ENCODE data around the gene GRIPAP1. TPM values are rescaled to one million over a fixed set of nuclear protein-coding genes. Genes with fewer than 3 reads are reported as not detected.

GRIPAP1 gene
- total RNA-seq, 5 donors from 2014 or later (not counting 1 experiment from before 2014, with no cell fraction given), result 85.2 to 123 (median 104) TPM

DNA sequence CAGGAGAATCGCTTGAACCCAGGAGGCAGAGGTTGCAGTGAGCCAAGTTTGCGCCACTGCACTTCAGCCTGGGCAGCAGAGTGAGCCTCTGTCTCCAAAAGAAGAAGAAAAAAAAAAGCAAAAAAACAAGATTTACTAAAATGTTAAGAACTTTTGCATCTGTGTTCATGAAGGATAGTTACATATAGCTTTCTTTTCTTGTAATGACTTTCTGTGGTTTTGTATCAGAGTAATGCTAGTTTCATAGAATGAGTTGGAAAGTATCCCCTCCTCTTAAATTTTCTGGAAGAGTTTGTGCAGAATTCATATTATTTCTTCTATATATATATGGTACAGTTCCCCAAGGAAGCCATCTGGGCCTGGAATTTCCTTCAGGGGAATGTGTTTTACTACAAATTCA lies 17.0 kb upstream of the GRIPAP1 start:
- no peaks in the 10 kb centered on the region for H3K4me1 ChIP-seq (ENCODE audit: control insufficient read depth in 1 of 2, extremely low read depth in 1 of 2, insufficient read depth in 2 of 2, low read length in 2 of 2)
- no peak overlapping the region for H3K4me3 Mint-ChIP-seq
- no peak for ATAC-seq (replicated peaks in 1 of 4)
- no peaks in the 10 kb centered on the region for H3K36me3 Mint-ChIP-seq
- CTCF ChIA-PET, result no interaction called here
- H3K4me1 Mint-ChIP-seq, result no peaks in the 10 kb centered on the region
- H3K9me3 Mint-ChIP-seq, result no peaks in the 10 kb centered on the region
- no peak overlapping the region for H3K27ac Mint-ChIP-seq
- no peaks in the 10 kb centered on the region for H3K36me3 ChIP-seq (ENCODE audit: control insufficient read depth in 2 of 2, extremely low read depth in 1 of 2, insufficient read depth in 1 of 2, low read length in 1 of 2)
- no peaks in the 10 kb centered on the region for H3K27me3 Mint-ChIP-seq
- no peak for DNase-seq
- H3K27me3 ChIP-seq (replicated peaks in 1 of 2; ENCODE audit: control insufficient read depth in 2 of 2, extremely low read depth in 1 of 2, insufficient read depth in 2 of 2, low read length in 1 of 2), result no peaks in the 10 kb centered on the region
- no peak overlapping the region for H3K27ac ChIP-seq (ENCODE audit: low read length)
- no peaks in the 10 kb centered on the region for H3K9me3 ChIP-seq
- WGBS (ENCODE audit: insufficient coverage), result no CpG with 5 or more reads among the region's 2 CpGs
- POLR2A ChIA-PET, result interaction anchor here in 1 of 2 donors (0.6 kb wide), 1 partner anchor 91 kb away, joined by 3 read pairs; no protein-coding TSS in a partner anchor
- H3K4me3 ChIP-seq (ENCODE audit: control insufficient read depth in 1 of 2, extremely low read depth in 1 of 2, low read length in 1 of 2), result no peak overlapping the region

DNA sequence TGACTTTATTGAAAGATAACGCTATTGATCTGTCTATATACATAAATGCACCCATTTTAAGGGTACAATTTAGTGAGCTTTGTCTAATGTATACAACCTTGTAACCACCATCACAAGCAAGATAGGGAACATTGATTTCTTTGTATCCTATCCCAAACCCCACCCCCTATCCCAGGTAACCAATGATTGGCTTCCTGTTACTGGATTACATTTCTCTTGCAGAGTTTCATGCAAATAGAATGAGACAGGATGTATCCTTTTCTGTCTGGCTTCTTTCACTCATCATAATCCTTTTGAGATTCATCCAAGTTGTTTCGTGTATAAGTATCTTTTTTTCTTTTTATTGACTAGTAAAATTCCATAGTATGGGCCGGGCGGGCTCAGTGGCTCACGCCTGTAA lies 1.6 kb upstream of the GRIPAP1 start:
- Mint-ChIP-seq H3K9me3 (no peaks in the 10 kb centered on the region), H3K27ac (peak overlapping the region in 1 of 2 donors; percentile 46), H3K27me3 (no peaks in the 10 kb centered on the region), H3K36me3 (peaks cover 1% of the 10 kb centered on the region), H3K4me1 (peaks cover 13 to 24% (median 24%) of the 10 kb centered on the region in 3 donors), H3K4me3 (peak overlapping the region in 1 of 3 donors; percentile 54)
- H3K27me3 ChIP-seq (replicated peaks in 1 of 2; ENCODE audit: control insufficient read depth in 2 of 2, extremely low read depth in 1 of 2, insufficient read depth in 2 of 2, low read length in 1 of 2), result no peaks in the 10 kb centered on the region
- peaks cover 0 to 23% of the 10 kb centered on the region in 2 experiments for H3K4me1 ChIP-seq (ENCODE audit: control insufficient read depth in 1 of 2, extremely low read depth in 1 of 2, insufficient read depth in 2 of 2, low read length in 2 of 2)
- ChIA-PET CTCF (no interaction called here), POLR2A (no interaction called here)
- DNase-seq (no peak), ATAC-seq (replicated peaks in 1 of 4) (no peak)
- whole genome bisulfite sequencing (ENCODE audit: insufficient coverage), result no CpG with 5 or more reads among the region's 5 CpGs
- no peak overlapping the region for H3K27ac ChIP-seq (ENCODE audit: low read length)
- no peaks in the 10 kb centered on the region for H3K9me3 ChIP-seq
- peaks cover 0 to 5% of the 10 kb centered on the region in 2 donors for H3K36me3 ChIP-seq (ENCODE audit: control insufficient read depth in 2 of 2, extremely low read depth in 1 of 2, insufficient read depth in 1 of 2, low read length in 1 of 2)
- no peak overlapping the region for H3K4me3 ChIP-seq (ENCODE audit: control insufficient read depth in 1 of 2, extremely low read depth in 1 of 2, low read length in 1 of 2)

DNA sequence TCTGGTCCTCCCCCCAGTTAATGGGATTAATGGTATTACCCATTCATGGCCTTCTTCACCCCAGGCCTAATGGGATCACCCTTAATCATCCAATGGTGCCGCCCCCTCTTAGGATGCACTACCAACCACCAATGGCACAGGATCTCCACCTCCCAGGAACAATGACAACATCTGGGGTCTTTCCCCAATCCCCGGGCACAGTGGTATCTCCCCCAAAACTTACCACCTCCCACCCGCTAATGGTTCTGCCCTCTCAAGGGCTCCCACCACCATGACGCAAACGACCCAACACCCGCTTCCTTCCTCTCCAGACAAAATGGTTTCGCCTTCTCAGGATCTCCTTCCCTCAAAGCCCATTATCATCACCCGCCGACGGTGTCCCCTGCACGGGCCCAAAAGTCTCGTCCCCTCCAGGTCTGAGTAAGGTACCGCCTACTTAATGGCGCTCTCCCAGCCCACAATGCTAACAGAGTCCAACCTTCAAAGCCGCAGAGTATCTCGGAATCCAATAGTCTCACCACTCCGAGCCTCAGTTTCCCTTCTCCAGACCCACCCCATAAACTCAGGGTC lies 458 bp downstream of the GRIPAP1 start:
- peak; percentile 22 to 55 (median 37) for ATAC-seq (replicated peaks in 1 of 4)

DNA sequence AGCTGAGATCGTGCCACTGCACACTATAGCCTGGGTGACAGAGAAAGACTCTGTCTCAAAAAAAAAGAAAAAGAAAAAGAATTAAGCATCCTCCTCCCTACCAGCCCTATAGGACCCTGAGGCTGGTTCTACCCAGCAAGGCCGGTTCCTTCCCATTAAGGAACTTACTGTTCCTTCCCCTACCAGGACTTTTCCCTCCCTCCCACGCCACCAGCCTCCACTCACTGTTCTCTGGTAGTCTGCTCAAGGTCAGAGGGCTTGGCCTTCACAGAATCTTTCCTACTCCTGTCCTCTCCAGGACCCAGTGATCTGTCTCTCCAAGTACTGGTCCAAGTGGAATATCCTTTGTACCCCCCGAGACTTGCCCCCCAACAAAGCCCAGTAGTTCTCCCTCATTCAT lies 1.4 kb downstream of the GRIPAP1 start:
- CTCF ChIA-PET, result interaction anchor here in 1 of 2 donors (0.7 kb wide), 1 partner anchor 326 kb away, joined by 3 read pairs; no protein-coding TSS in a partner anchor
- peaks cover 0 to 32% of the 10 kb centered on the region in 2 donors for H3K36me3 ChIP-seq (ENCODE audit: control insufficient read depth in 2 of 2, extremely low read depth in 1 of 2, insufficient read depth in 1 of 2, low read length in 1 of 2)
- no peak overlapping the region for H3K27ac ChIP-seq (ENCODE audit: low read length)
- DNase-seq, result no peak
- no peak overlapping the region for H3K27ac Mint-ChIP-seq
- H3K9me3 ChIP-seq, result no peaks in the 10 kb centered on the region
- H3K4me3 Mint-ChIP-seq, result peak overlapping the region; percentile 97 to 99 (median 98)
- peaks cover 25 to 43% (median 29%) of the 10 kb centered on the region in 3 donors for H3K4me1 Mint-ChIP-seq
- ATAC-seq (replicated peaks in 1 of 4), result no peak
- peaks cover 0 to 5% of the 10 kb centered on the region in 2 donors for H3K27me3 Mint-ChIP-seq
- peaks cover 21% of the 10 kb centered on the region for H3K36me3 Mint-ChIP-seq
- POLR2A ChIA-PET, result interaction anchor here in 1 of 2 donors (0.7 kb wide), 1 partner anchor 41 kb away, joined by 11 read pairs; no protein-coding TSS in a partner anchor
- no CpG with 5 or more reads among the region's 4 CpGs for WGBS (ENCODE audit: insufficient coverage)
- peaks cover 0 to 23% of the 10 kb centered on the region in 2 experiments for H3K4me1 ChIP-seq (ENCODE audit: control insufficient read depth in 1 of 2, extremely low read depth in 1 of 2, insufficient read depth in 2 of 2, low read length in 2 of 2)
- H3K27me3 ChIP-seq (replicated peaks in 1 of 2; ENCODE audit: control insufficient read depth in 2 of 2, extremely low read depth in 1 of 2, insufficient read depth in 2 of 2, low read length in 1 of 2), result no peaks in the 10 kb centered on the region
- no peak overlapping the region for H3K4me3 ChIP-seq (ENCODE audit: control insufficient read depth in 1 of 2, extremely low read depth in 1 of 2, low read length in 1 of 2)
- no peaks in the 10 kb centered on the region for H3K9me3 Mint-ChIP-seq

More for the DNA sequence above, 458 bp downstream of the GRIPAP1 start:
- peak in 33 of 35 experiments; percentile 8 to 79 (median 61) for DNase-seq
- POLR2A ChIA-PET, result interaction anchor here (0.7 to 1.6 kb wide), 5 partner anchors 43 to 351 kb away, joined by 3 to 8 read pairs (median 5); no protein-coding TSS in a partner anchor
- no peaks in the 10 kb centered on the region for H3K27me3 ChIP-seq (replicated peaks in 1 of 2; ENCODE audit: control insufficient read depth in 2 of 2, extremely low read depth in 1 of 2, insufficient read depth in 2 of 2, low read length in 1 of 2)
- CTCF ChIA-PET, result interaction anchor here in 1 of 2 donors (0.8 to 0.9 kb wide), 2 partner anchors 42 to 462 kb away, joined by 3 read pairs; no protein-coding TSS in a partner anchor
- H3K36me3 ChIP-seq (ENCODE audit: control insufficient read depth in 2 of 2, extremely low read depth in 1 of 2, insufficient read depth in 1 of 2, low read length in 1 of 2), result peaks cover 0 to 25% of the 10 kb centered on the region in 2 donors
- peaks cover 25 to 42% (median 29%) of the 10 kb centered on the region in 3 donors for H3K4me1 Mint-ChIP-seq
- H3K4me1 ChIP-seq (ENCODE audit: control insufficient read depth in 1 of 2, extremely low read depth in 1 of 2, insufficient read depth in 2 of 2, low read length in 2 of 2), result peaks cover 0 to 23% of the 10 kb centered on the region in 2 experiments
- no peaks in the 10 kb centered on the region for H3K9me3 ChIP-seq
- H3K27ac Mint-ChIP-seq, result peak overlapping the region; percentile 94 to 95
- peak overlapping the region; percentile 95 for H3K27ac ChIP-seq (ENCODE audit: low read length)
- peaks cover 19% of the 10 kb centered on the region for H3K36me3 Mint-ChIP-seq
- peaks cover 0 to 5% of the 10 kb centered on the region in 2 donors for H3K27me3 Mint-ChIP-seq
- H3K9me3 Mint-ChIP-seq, result no peaks in the 10 kb centered on the region
- WGBS (ENCODE audit: insufficient coverage), result under 1% methylated on average over 16 of the region's 17 CpGs
- H3K4me3 ChIP-seq (ENCODE audit: control insufficient read depth in 1 of 2, extremely low read depth in 1 of 2, low read length in 1 of 2), result peak overlapping the region; percentile 84 to 96
- H3K4me3 Mint-ChIP-seq, result peak overlapping the region; percentile 97 to 99 (median 98)

DNA sequence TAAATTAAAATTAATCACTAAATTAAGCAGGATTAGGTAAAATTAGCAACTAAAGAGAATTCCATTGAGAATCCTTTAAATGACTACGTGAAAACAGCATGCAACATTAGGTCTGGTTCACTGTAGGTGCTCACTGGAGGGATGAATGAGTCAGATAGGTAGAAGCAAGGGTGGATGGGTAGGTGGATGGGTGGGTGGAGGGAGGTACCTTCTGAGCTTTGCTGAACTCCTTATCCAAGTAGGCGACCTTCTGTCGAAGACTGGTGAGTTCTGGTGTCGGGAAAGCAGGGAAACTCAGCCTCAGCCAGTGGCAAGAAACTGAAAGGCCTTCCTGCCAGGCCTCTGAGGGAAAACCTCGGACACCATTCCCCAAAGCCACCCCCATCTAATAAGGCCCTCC lies 3.0 kb downstream of the GRIPAP1 start:
- no peak for DNase-seq
- H3K4me3 Mint-ChIP-seq, result no peak overlapping the region
- WGBS (ENCODE audit: insufficient coverage), result no CpG with 5 or more reads among the region's 5 CpGs
- peaks cover 0 to 23% of the 10 kb centered on the region in 2 experiments for H3K4me1 ChIP-seq (ENCODE audit: control insufficient read depth in 1 of 2, extremely low read depth in 1 of 2, insufficient read depth in 2 of 2, low read length in 2 of 2)
- POLR2A ChIA-PET, result interaction anchor here in 1 of 2 donors (0.5 kb wide), 1 partner anchor 98 kb away, joined by 3 read pairs; no protein-coding TSS in a partner anchor
- H3K4me3 ChIP-seq (ENCODE audit: control insufficient read depth in 1 of 2, extremely low read depth in 1 of 2, low read length in 1 of 2), result no peak overlapping the region
- CTCF ChIA-PET, result no interaction called here
- no peaks in the 10 kb centered on the region for H3K9me3 ChIP-seq
- no peak for ATAC-seq (replicated peaks in 1 of 4)
- no peaks in the 10 kb centered on the region for H3K27me3 ChIP-seq (replicated peaks in 1 of 2; ENCODE audit: control insufficient read depth in 2 of 2, extremely low read depth in 1 of 2, insufficient read depth in 2 of 2, low read length in 1 of 2)
- peaks cover 29 to 43% (median 35%) of the 10 kb centered on the region in 3 donors for H3K4me1 Mint-ChIP-seq
- no peak overlapping the region for H3K27ac Mint-ChIP-seq
- H3K9me3 Mint-ChIP-seq, result no peaks in the 10 kb centered on the region
- peaks cover 0 to 32% of the 10 kb centered on the region in 2 donors for H3K36me3 ChIP-seq (ENCODE audit: control insufficient read depth in 2 of 2, extremely low read depth in 1 of 2, insufficient read depth in 1 of 2, low read length in 1 of 2)
- H3K27me3 Mint-ChIP-seq, result peaks cover 0 to 14% of the 10 kb centered on the region in 2 donors
- no peak overlapping the region for H3K27ac ChIP-seq (ENCODE audit: low read length)
- peaks cover 30% of the 10 kb centered on the region for H3K36me3 Mint-ChIP-seq

DNA sequence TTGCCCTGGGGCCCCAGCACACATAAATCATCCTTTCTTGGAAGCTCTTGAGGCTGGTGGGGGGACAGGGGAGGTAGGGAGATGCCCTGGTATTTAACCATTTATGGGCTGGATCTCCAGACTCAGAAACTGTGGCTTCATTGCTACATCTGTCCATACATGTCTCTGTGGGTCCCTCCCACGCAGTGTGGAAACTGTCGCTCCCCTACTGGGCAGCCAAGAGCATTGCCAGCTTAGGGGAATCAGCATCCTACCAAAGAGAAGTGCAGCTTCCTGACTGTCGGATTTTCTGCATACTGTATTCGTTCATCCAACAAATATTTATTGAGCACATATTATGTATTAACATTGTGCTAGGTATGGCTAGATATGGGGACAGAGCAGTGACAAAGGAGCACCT lies 3.7 kb downstream of the GRIPAP1 start:
- H3K36me3 Mint-ChIP-seq, result peaks cover 30% of the 10 kb centered on the region
- ChIA-PET POLR2A (no interaction called here), CTCF (interaction anchor here in 1 of 2 donors (0.6 kb wide), 1 partner anchor 49 kb away, joined by 8 read pairs; no protein-coding TSS in a partner anchor)
- H3K4me3 ChIP-seq (ENCODE audit: control insufficient read depth in 1 of 2, extremely low read depth in 1 of 2, low read length in 1 of 2), result no peak overlapping the region
- DNase-seq (no peak), ATAC-seq (replicated peaks in 1 of 4) (no peak)
- H3K27ac Mint-ChIP-seq, result no peak overlapping the region
- peaks cover 29 to 42% (median 32%) of the 10 kb centered on the region in 3 donors for H3K4me1 Mint-ChIP-seq
- no peak overlapping the region for H3K27ac ChIP-seq (ENCODE audit: low read length)
- no CpG with 5 or more reads among the region's 4 CpGs for WGBS (ENCODE audit: insufficient coverage)
- no peak overlapping the region for H3K4me3 Mint-ChIP-seq
- H3K27me3 Mint-ChIP-seq, result peaks cover 0 to 14% of the 10 kb centered on the region in 2 donors
- no peaks in the 10 kb centered on the region for H3K9me3 Mint-ChIP-seq
- no peaks in the 10 kb centered on the region for H3K27me3 ChIP-seq (replicated peaks in 1 of 2; ENCODE audit: control insufficient read depth in 2 of 2, extremely low read depth in 1 of 2, insufficient read depth in 2 of 2, low read length in 1 of 2)
- H3K36me3 ChIP-seq (ENCODE audit: control insufficient read depth in 2 of 2, extremely low read depth in 1 of 2, insufficient read depth in 1 of 2, low read length in 1 of 2), result peaks cover 0 to 37% of the 10 kb centered on the region in 2 donors
- peaks cover 0 to 23% of the 10 kb centered on the region in 2 experiments for H3K4me1 ChIP-seq (ENCODE audit: control insufficient read depth in 1 of 2, extremely low read depth in 1 of 2, insufficient read depth in 2 of 2, low read length in 2 of 2)
- H3K9me3 ChIP-seq, result no peaks in the 10 kb centered on the region

Data from T-cell (primary cell).